Neural cell (in vitro differentiated cells): ENCODE results near the gene SLIT3. TPM values are rescaled to one million over a fixed set of nuclear protein-coding genes. Genes with fewer than 3 reads are reported as not detected.

ENCODE experiments used
- H2AFZ ChIP-seq: fragments of 200-600, 300-800 bp; sonication (generic), shearing (Covaris generic); 2 replicates; pipeline ENCODE4 v1.6.0; 2014; ENCODE audit warnings: low read depth, mild to moderate bottlenecking, antibody characterized with exemption, low read length, moderate library complexity
- H3F3A ChIP-seq: fragments of 200-600 bp; shearing (Covaris generic); 2 replicates; pipeline ENCODE4 v1.6.1; 2016; ENCODE audit warnings: mild to moderate bottlenecking, moderate library complexity, mixed read lengths, antibody characterized with exemption, low read length; ENCODE audit not compliant: insufficient read depth, poor library complexity, severe bottlenecking
- H3K27ac ChIP-seq: fragments of 200-600, 300-800 bp; sonication (generic), shearing (Covaris generic); 2 replicates; pipeline ENCODE4 v1.5.1; 2014; ENCODE audit warnings: mild to moderate bottlenecking, low read length, moderate library complexity
- H3K27me3 ChIP-seq: fragments of 300-800, 200-600 bp; sonication (generic), shearing (Covaris generic); 2 replicates; pipeline ENCODE4 v1.6.0; 2014; ENCODE audit warnings: mild to moderate bottlenecking, low read depth, low read length, moderate library complexity; ENCODE audit not compliant: insufficient read depth
- H3K36me3 ChIP-seq: fragments of 300-800, 200-600 bp; sonication (generic), shearing (Covaris generic); 2 replicates; pipeline ENCODE4 v1.5.1; 2014; ENCODE audit warnings: mild to moderate bottlenecking, antibody characterized with exemption, low read length, moderate library complexity; ENCODE audit not compliant: insufficient read depth
- H3K4me2 ChIP-seq: fragments of 300-800, 200-600 bp; sonication (generic), shearing (Covaris generic); 2 replicates; pipeline ENCODE4 v1.6.0; 2014; ENCODE audit warnings: mild to moderate bottlenecking, low read length
- H3K4me3 ChIP-seq: fragments of 300-800, 200-600 bp; sonication (generic), shearing (Covaris generic); 2 replicates; pipeline ENCODE4 v1.5.1; 2014; ENCODE audit warnings: mild to moderate bottlenecking, low read length, moderate library complexity
- H3K79me2 ChIP-seq: fragments of 200-600 bp; shearing (Covaris generic); replicated peaks from 2 replicates; pipeline ENCODE4 v1.6.0; 2014; ENCODE audit warnings: mild to moderate bottlenecking, low read length, moderate library complexity; ENCODE audit not compliant: insufficient read depth
- H3K9ac ChIP-seq: fragments of 300-800, 200-600 bp; sonication (generic), shearing (Covaris generic); 2 replicates; pipeline ENCODE4 v1.6.1; 2016; ENCODE audit warnings: mild to moderate bottlenecking, low read length, mixed read lengths
- H3K9me2 ChIP-seq: fragments of 200-600 bp; shearing (Covaris generic); 2 replicates; pipeline ENCODE4 v1.6.1; 2016; ENCODE audit warnings: mild to moderate bottlenecking, low read length, mixed read lengths; ENCODE audit not compliant: insufficient read depth
- H3K9me3 ChIP-seq: fragments of 200-600, 300-800 bp; sonication (generic), shearing (Covaris generic); 2 replicates; pipeline ENCODE4 v1.6.1; 2016; ENCODE audit warnings: mild to moderate bottlenecking, mixed run types, low read length, moderate library complexity, mixed read lengths
- H4K20me1 ChIP-seq: fragments of 200-600 bp; shearing (Covaris generic); 2 replicates; pipeline ENCODE4 v1.6.1; 2016; ENCODE audit warnings: mild to moderate bottlenecking, mixed run types; ENCODE audit not compliant: insufficient read depth
- CTCF ChIP-seq: fragments of 450-650 bp; IDR thresholded peaks from 2 replicates; pipeline ENCODE4 v1.5.1; 2014; ENCODE audit warnings: antibody characterized with exemption, mild to moderate bottlenecking, moderate library complexity; ENCODE audit not compliant: poor library complexity, severe bottlenecking
- EP300 ChIP-seq: fragments of 450-650 bp; conservative IDR thresholded peaks from 2 replicates; pipeline ENCODE4 v1.6.1; 2014; ENCODE audit warnings: antibody characterized with exemption, mild to moderate bottlenecking, moderate library complexity; ENCODE audit not compliant: poor library complexity, severe bottlenecking
- EZH2 ChIP-seq: fragments of 200-600, 300-800 bp; shearing (Covaris generic), sonication (generic); IDR thresholded peaks from 2 replicates; pipeline ENCODE4 v1.6.1; 2014; ENCODE audit warnings: antibody characterized with exemption, low read length, borderline replicate concordance, mild to moderate bottlenecking; ENCODE audit not compliant: insufficient read depth, poor library complexity, severe bottlenecking
- MXI1 ChIP-seq: fragments of 450-650 bp; conservative IDR thresholded peaks from 2 replicates; pipeline ENCODE4 v1.6.1; 2014; ENCODE audit warnings: antibody characterized with exemption, mild to moderate bottlenecking; ENCODE audit not compliant: poor library complexity, severe bottlenecking
- POLR2AphosphoS5 ChIP-seq: IDR thresholded peaks from 2 replicates; pipeline ENCODE4 v1.6.1; 2012
- RAD21 ChIP-seq: fragments of 450-650 bp; conservative IDR thresholded peaks from 2 replicates; pipeline ENCODE4 v1.6.1; 2014; ENCODE audit warnings: antibody characterized with exemption, mild to moderate bottlenecking, moderate library complexity
- REST ChIP-seq: IDR thresholded peaks from 2 replicates; pipeline ENCODE4 v1.6.1; 2012; ENCODE audit warnings: borderline replicate concordance
- SMC3 ChIP-seq: fragments of 450-650 bp; conservative IDR thresholded peaks from 2 replicates; pipeline ENCODE4 v1.6.1; 2014; ENCODE audit warnings: antibody characterized with exemption, mild to moderate bottlenecking, moderate library complexity; ENCODE audit not compliant: poor library complexity
- TAF1 ChIP-seq: IDR thresholded peaks from 2 replicates; pipeline ENCODE4 v1.6.1; 2012; ENCODE audit warnings: low read depth
- polyA plus RNA-seq: library from polyadenylated mRNA; depleted of rRNA; stranded (reverse); fragments of >200 nt; gene quantifications from 2 replicates; pipeline ENCODE4 v1.2.3, GENCODE V29; 2014

Gene SLIT3
- polyA plus RNA-seq, 1 donor from 2014 or later: 1.2 TPM

GRCh38 chr5:168899264-168899663, 401.7 kb downstream of the SLIT3 start:
- Histone ChIP-seq H3K27me3 (no peaks in the 10 kb centered on the region), H3K4me2 (no peak overlapping the region), H2AFZ (no peak overlapping the region), H3K9me2 (no peaks in the 10 kb centered on the region), H3K9me3 (no peaks in the 10 kb centered on the region), H3K36me3 (no peaks in the 10 kb centered on the region), H3K4me3 (no peak overlapping the region), H3K79me2 (no peaks in the 10 kb centered on the region), H3K27ac (no peak overlapping the region), H4K20me1 (no peaks in the 10 kb centered on the region), H3F3A (no peaks in the 10 kb centered on the region), H3K9ac (no peak overlapping the region)
- no peak for TF ChIP-seq SMC3
- no peak for TF ChIP-seq MXI1
- no peak for TF ChIP-seq POLR2AphosphoS5
- TF ChIP-seq CTCF: no peak
- TF ChIP-seq EP300: no peak
- TF ChIP-seq EZH2: no peak
- no peak for TF ChIP-seq TAF1
- no peak for TF ChIP-seq REST
- no peak for TF ChIP-seq RAD21

- no peaks in the 10 kb centered on the region for H3K9me2 ChIP-seq
- no peaks in the 10 kb centered on the region for H3K27me3 ChIP-seq
- H3K4me3 ChIP-seq: no peak overlapping the region
- no peak overlapping the region for H2AFZ ChIP-seq
- H3F3A ChIP-seq: no peaks in the 10 kb centered on the region
- H3K27ac ChIP-seq: no peak overlapping the region
- H4K20me1 ChIP-seq: no peaks in the 10 kb centered on the region
- TF ChIP-seq CTCF (peak; percentile 38), EZH2 (no peak), EP300 (peak; percentile 40), POLR2AphosphoS5 (peak; percentile 40)
- H3K9me3 ChIP-seq: no peaks in the 10 kb centered on the region
- H3K79me2 ChIP-seq: no peaks in the 10 kb centered on the region
- H3K4me2 ChIP-seq: no peak overlapping the region
- H3K9ac ChIP-seq: no peak overlapping the region
- no peaks in the 10 kb centered on the region for H3K36me3 ChIP-seq
Measured at GRCh38 chr5:168898247-168898911, 402.6 kb downstream of the SLIT3 start.
